ENCODE data around the gene SPIN1. TPM values are rescaled to one million over a fixed set of nuclear protein-coding genes. Genes with fewer than 3 reads are reported as not detected.

SPIN1 gene
- total RNA-seq, 1 experiment from 2014 or later = 82.5 TPM

- Histone ChIP-seq H3K27me3 (no peaks in the 10 kb centered on the region; the same call in 1 of the 2 replicates), H3K36me3 (no peaks in the 10 kb centered on the region), H3K4me1 (no peaks in the 10 kb centered on the region), H3K27ac (no peak overlapping the region), H3K9me3 (replicated peaks) (no peaks in the 10 kb centered on the region), H3K4me3 (no peak overlapping the region)
- no peak for DNase-seq
Measured at GRCh38 chr9:88514247-88514646, 126.0 kb downstream of the SPIN1 start.

- Histone ChIP-seq H3K36me3 (no peaks in the 10 kb centered on the region), H3K4me1 (no peaks in the 10 kb centered on the region), H3K9me3 (replicated peaks) (no peaks in the 10 kb centered on the region), H3K27ac (no peak overlapping the region), H3K27me3 (no peaks in the 10 kb centered on the region), H3K4me3 (no peak overlapping the region)
- DNase-seq = no peak
Measured at GRCh38 chr9:88521308-88521707, 133.1 kb downstream of the SPIN1 start.

GRCh38 chr9:88522360-88522759, 134.1 kb downstream of the SPIN1 start:
- no peak for DNase-seq
- H3K9me3 ChIP-seq (replicated peaks) = no peaks in the 10 kb centered on the region
- no peak overlapping the region for H3K27ac ChIP-seq
- no peaks in the 10 kb centered on the region for H3K36me3 ChIP-seq
- H3K27me3 ChIP-seq = no peaks in the 10 kb centered on the region
- H3K4me1 ChIP-seq = no peaks in the 10 kb centered on the region
- no peak overlapping the region for H3K4me3 ChIP-seq

GRCh38 chr9:88523056-88523455, 134.8 kb downstream of the SPIN1 start:
- Histone ChIP-seq H3K27ac (no peak overlapping the region), H3K9me3 (replicated peaks) (no peaks in the 10 kb centered on the region), H3K4me3 (no peak overlapping the region), H3K27me3 (no peaks in the 10 kb centered on the region), H3K36me3 (no peaks in the 10 kb centered on the region), H3K4me1 (no peaks in the 10 kb centered on the region)
- no peak for DNase-seq

GRCh38 chr9:88524911-88525310, 136.7 kb downstream of the SPIN1 start:
- H3K27ac ChIP-seq = no peak overlapping the region
- DNase-seq = no peak
- H3K9me3 ChIP-seq (replicated peaks) = no peaks in the 10 kb centered on the region
- H3K36me3 ChIP-seq = no peaks in the 10 kb centered on the region
- H3K27me3 ChIP-seq = no peaks in the 10 kb centered on the region
- no peaks in the 10 kb centered on the region for H3K4me1 ChIP-seq
- H3K4me3 ChIP-seq = no peak overlapping the region

GRCh38 chr9:88527618-88528017, 139.4 kb downstream of the SPIN1 start:
- Histone ChIP-seq H3K27me3 (no peaks in the 10 kb centered on the region), H3K27ac (no peak overlapping the region), H3K4me3 (no peak overlapping the region), H3K36me3 (no peaks in the 10 kb centered on the region), H3K9me3 (replicated peaks) (no peaks in the 10 kb centered on the region), H3K4me1 (peaks cover 3% of the 10 kb centered on the region; the same call in 1 of the 2 replicates)
- DNase-seq = no peak

Other genes with a start within 250 kb of the SPIN1 start
- gene SPATA31C2, start 250.0 kb upstream of the SPIN1 start, total RNA-seq (2014; rRNA removed; shearing (Covaris generic)) = 0.35 and 0.53 TPM in 2 replicates
- 0.18 TPM in 1 of 2 replicates, not detected in the other for gene NXNL2, start 146.7 kb downstream of the SPIN1 start, total RNA-seq (2014; rRNA removed; shearing (Covaris generic))